Measurements from ENCODE around the gene NUBP2.

The NUBP2 gene

DNA sequence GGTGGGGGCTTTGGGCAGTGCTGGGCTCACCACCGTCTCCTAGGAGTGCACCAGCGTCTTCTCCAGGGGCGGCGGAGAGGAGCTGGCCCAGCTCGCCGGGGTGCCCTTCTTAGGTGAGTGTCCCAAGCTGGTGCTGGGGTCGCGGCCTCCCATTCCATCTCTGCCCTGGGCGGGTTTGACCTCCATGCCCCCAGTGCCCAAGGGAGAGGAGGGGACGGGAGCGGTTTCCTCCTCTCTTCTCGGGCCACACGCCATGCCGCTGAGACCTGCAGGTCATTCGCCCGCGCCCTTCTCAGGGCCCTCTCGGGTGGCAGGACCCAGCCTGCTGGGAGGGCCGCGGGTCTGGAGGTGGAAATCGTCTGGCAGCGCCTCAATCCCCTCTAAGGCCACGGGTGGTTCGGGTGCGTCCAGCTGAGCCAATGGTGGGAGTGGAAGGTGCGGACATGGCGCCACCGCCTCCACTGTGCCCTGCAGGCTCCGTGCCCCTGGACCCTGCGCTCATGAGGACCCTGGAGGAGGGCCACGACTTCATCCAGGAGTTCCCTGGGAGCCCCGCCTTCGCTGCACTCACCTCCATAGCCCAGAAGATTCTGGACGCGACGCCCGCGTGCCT is 5.4 kb downstream of the NUBP2 start:
- ATAC-seq, result no peak
- TF ChIP-seq BACH2 (CRISPR knock-in tag; IDR thresholded peaks at IDR 0.05; ENCODE audit: borderline replicate concordance), result no peak
- no peak for TF ChIP-seq GLIS3 (CRISPR knock-in tag; IDR thresholded peaks at IDR 0.05)
- TF ChIP-seq, protein P1, sequence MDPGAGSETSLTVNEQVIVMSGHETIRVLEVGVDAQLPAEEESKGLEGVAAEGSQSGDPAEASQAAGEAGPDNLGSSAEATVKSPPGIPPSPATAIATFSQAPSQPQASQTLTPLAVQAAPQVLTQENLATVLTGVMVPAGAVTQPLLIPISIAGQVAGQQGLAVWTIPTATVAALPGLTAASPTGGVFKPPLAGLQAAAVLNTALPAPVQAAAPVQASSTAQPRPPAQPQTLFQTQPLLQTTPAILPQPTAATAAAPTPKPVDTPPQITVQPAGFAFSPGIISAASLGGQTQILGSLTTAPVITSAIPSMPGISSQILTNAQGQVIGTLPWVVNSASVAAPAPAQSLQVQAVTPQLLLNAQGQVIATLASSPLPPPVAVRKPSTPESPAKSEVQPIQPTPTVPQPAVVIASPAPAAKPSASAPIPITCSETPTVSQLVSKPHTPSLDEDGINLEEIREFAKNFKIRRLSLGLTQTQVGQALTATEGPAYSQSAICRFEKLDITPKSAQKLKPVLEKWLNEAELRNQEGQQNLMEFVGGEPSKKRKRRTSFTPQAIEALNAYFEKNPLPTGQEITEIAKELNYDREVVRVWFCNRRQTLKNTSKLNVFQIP (CRISPR knock-in tag; IDR thresholded peaks at IDR 0.05; ENCODE audit: borderline replicate concordance, low read depth), result no peak
- TF ChIP-seq OSR1 (CRISPR knock-in tag; IDR thresholded peaks at IDR 0.05), result no peak
- no peak for TF ChIP-seq PATZ1 (CRISPR knock-in tag; IDR thresholded peaks at IDR 0.05; ENCODE audit: borderline replicate concordance)
- TF ChIP-seq TCF4 (CRISPR knock-in tag; IDR thresholded peaks at IDR 0.05; ENCODE audit: borderline replicate concordance), result no peak
- TF ChIP-seq, protein P2, sequence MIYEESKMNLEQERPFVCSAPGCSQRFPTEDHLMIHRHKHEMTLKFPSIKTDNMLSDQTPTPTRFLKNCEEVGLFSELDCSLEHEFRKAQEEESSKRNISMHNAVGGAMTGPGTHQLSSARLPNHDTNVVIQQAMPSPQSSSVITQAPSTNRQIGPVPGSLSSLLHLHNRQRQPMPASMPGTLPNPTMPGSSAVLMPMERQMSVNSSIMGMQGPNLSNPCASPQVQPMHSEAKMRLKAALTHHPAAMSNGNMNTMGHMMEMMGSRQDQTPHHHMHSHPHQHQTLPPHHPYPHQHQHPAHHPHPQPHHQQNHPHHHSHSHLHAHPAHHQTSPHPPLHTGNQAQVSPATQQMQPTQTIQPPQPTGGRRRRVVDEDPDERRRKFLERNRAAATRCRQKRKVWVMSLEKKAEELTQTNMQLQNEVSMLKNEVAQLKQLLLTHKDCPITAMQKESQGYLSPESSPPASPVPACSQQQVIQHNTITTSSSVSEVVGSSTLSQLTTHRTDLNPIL (CRISPR knock-in tag; IDR thresholded peaks at IDR 0.05; ENCODE audit: low read depth), result no peak
- TF ChIP-seq ZNF8 (CRISPR knock-in tag; IDR thresholded peaks at IDR 0.05), result no peak
- TF ChIP-seq RARB (CRISPR knock-in tag; IDR thresholded peaks at IDR 0.05), result no peak
- TF ChIP-seq ZFP30 (CRISPR knock-in tag; IDR thresholded peaks at IDR 0.05), result no peak
- no peak for TF ChIP-seq ESRRG (CRISPR knock-in tag; IDR thresholded peaks at IDR 0.05)
- TF ChIP-seq CSRNP3 (CRISPR knock-in tag; IDR thresholded peaks at IDR 0.05), result no peak
- no peak for TF ChIP-seq TOX (CRISPR knock-in tag; IDR thresholded peaks at IDR 0.05; ENCODE audit: borderline replicate concordance)
- TF ChIP-seq ZNF70 (CRISPR knock-in tag; IDR thresholded peaks at IDR 0.05), result no peak
- TF ChIP-seq PPARA (CRISPR knock-in tag; IDR thresholded peaks at IDR 0.05; ENCODE audit: borderline replicate concordance), result no peak

DNA sequence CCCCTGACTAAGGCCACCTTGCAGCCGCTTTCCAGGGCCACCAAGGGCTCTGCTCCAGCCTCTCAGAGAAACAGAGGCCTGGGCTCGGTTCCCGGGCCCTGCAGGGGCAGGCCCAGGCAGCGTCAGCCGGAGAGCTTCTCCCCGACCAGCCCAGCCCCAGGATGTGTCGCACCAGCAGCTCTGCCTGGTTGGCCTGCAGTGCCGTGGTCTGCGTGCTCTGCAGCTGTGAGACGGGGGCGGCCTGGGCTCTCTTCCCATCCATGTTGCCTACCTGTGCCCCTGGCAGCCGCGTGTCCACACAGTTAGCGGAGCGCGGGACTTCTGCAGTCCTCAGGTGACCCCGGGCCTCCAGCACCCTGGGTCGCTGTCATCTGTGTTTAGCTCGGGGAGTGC is 5.9 kb downstream of the NUBP2 start:
- no peak for ATAC-seq
- TF ChIP-seq, protein P2 (CRISPR knock-in tag; IDR thresholded peaks at IDR 0.05; ENCODE audit: low read depth), result no peak
- TF ChIP-seq BACH2 (CRISPR knock-in tag; IDR thresholded peaks at IDR 0.05; ENCODE audit: borderline replicate concordance) (no peak), ZNF565 (CRISPR knock-in tag; conservative IDR thresholded peaks at IDR 0.05; ENCODE audit: low read depth) (no peak), CSRNP3 (CRISPR knock-in tag; IDR thresholded peaks at IDR 0.05) (no peak), RARB (CRISPR knock-in tag; IDR thresholded peaks at IDR 0.05) (no peak), ISL1 (CRISPR knock-in tag; IDR thresholded peaks at IDR 0.05) (no peak), ZFP3 (CRISPR knock-in tag; IDR thresholded peaks at IDR 0.05) (no peak), PPARA (CRISPR knock-in tag; IDR thresholded peaks at IDR 0.05; ENCODE audit: borderline replicate concordance) (no peak), CSDC2 (CRISPR knock-in tag; IDR thresholded peaks at IDR 0.05) (no peak), ZNF70 (CRISPR knock-in tag; IDR thresholded peaks at IDR 0.05) (no peak), GLIS3 (CRISPR knock-in tag; IDR thresholded peaks at IDR 0.05) (no peak), ESRRG (CRISPR knock-in tag; IDR thresholded peaks at IDR 0.05) (no peak), OSR1 (CRISPR knock-in tag; IDR thresholded peaks at IDR 0.05) (no peak), SNAI2 (CRISPR knock-in tag; IDR thresholded peaks at IDR 0.05) (no peak), ZFP30 (CRISPR knock-in tag; IDR thresholded peaks at IDR 0.05) (no peak)
- TF ChIP-seq, protein P1 (CRISPR knock-in tag; IDR thresholded peaks at IDR 0.05; ENCODE audit: borderline replicate concordance, low read depth), result no peak
